Transverse colon (tissue), 4 donors: ENCODE measurements around the gene CHIC2. TPM values are rescaled to one million over a fixed set of nuclear protein-coding genes. Genes with fewer than 3 reads are reported as not detected.

Experiments used
- DNase-seq: peaks from one replicate; pipeline ENCODE4 v3.0.0-alpha.2; 2019
- H3K27ac ChIP-seq, 4 donors: fragments of 200-600 bp; sonication (generic); 2 replicates each; pipeline ENCODE4 v1.5.1; 2016 to 2018; ENCODE audit warnings: inconsistent platforms in 4 of 4
- H3K27me3 ChIP-seq: fragments of 200-600 bp; sonication (generic); 2 replicates; pipeline ENCODE4 v1.5.1; 2017; ENCODE audit warnings: inconsistent platforms
- H3K36me3 ChIP-seq, 4 donors: fragments of 200-600 bp; sonication (generic); 2 replicates each; pipeline ENCODE4 v1.5.1; 2017 to 2019; ENCODE audit warnings: inconsistent platforms in 4 of 4
- H3K4me1 ChIP-seq, 4 donors: fragments of 200-600 bp; sonication (generic); 2 replicates each; pipeline ENCODE4 v1.5.1; 2017 to 2020; ENCODE audit warnings: inconsistent platforms in 4 of 4
- H3K4me3 ChIP-seq, 4 donors: fragments of 200-600 bp; sonication (generic); 1 replicate in 1 of 4; 2 replicates in 3 of 4; pipeline versions ENCODE4 v1.5.1 to v1.6.1; 2017 to 2019; ENCODE audit warnings: inconsistent platforms in 4 of 4
- H3K9me3 ChIP-seq, 2 donors: fragments of 200-600 bp; sonication (generic); 2 replicates each; pipeline ENCODE4 v1.5.1; 2017 to 2019; ENCODE audit warnings: inconsistent platforms in 2 of 2
- EP300 ChIP-seq: sonication (generic); formaldehyde crosslinking; IDR thresholded peaks from one replicate; pipeline ENCODE4 v1.6.1; 2017; ENCODE audit warnings: antibody characterized with exemption, low read depth
- POLR2A ChIP-seq: fragments of 450-650 bp; IDR thresholded peaks from one replicate; pipeline ENCODE4 v1.6.1; 2016; ENCODE audit warnings: antibody characterized with exemption, mild to moderate bottlenecking, moderate library complexity
- POLR2AphosphoS5 ChIP-seq, 3 donors: sonication (generic); formaldehyde crosslinking; IDR thresholded peaks; one replicate each; pipeline ENCODE4 v1.6.1; 2016; ENCODE audit warnings: antibody characterized with exemption in 3 of 3
- WGBS, 2 donors: methylation state at CpG; one replicate each; pipeline ENCODE4 v1.1.5; 2018; ENCODE audit warnings: low coverage in 1 of 2; 5-methylcytosine and 5-hydroxymethylcytosine counted together
- in situ Hi-C, 4 donors: fragments of 200-750 bp; cut with MboI; loops; one replicate each; pipeline versions ENCODE4 v1.15.0 to v1.15.1; 2017; ENCODE audit warnings: low sequenced_read_pairs in 3 of 4, low pct_ligation_motif_present in 1 of 4, low pct_unique_long_range_greater_than_20kb in 1 of 4
- intact Hi-C: fragments of 100-400 bp; cut with DNase I; formaldehyde crosslinking; loops from one replicate; pipeline ENCODE4 v1.15.1; 2023; ENCODE audit warnings: low total_unique reads
- total RNA-seq, 4 donors: library from RNA; depleted of rRNA; stranded (reverse); fragments of >200 nt; gene quantifications; one replicate each; pipeline ENCODE4 v1.1.0, GENCODE V29; 2016
- TF ChIP-seq, protein P1 (sequence below), 5 experiments: fragments of 200-600 bp in 3 of 5; fragments of 450-650 bp in 2 of 5; sonication (generic) in 3 of 5; IDR thresholded peaks; 1 replicate in 2 of 5; 2 replicates in 3 of 5; pipeline ENCODE4 v1.5.1; 2016 to 2017; ENCODE audit warnings: antibody characterized with exemption in 5 of 5, inconsistent platforms in 3 of 5, mild to moderate bottlenecking in 2 of 5, moderate library complexity in 1 of 5

CHIC2 gene
- total RNA-seq, 4 donors from 2014 or later = 36.2 to 106 (median 52.0) TPM

- 94% methylated on average over 1 of the region's 1 CpG; no CpG with 5 or more reads in 1 of the 2 donors for WGBS, 2 donors
- no peaks in the 10 kb centered on the region for H3K9me3 ChIP-seq
- intact Hi-C loops (no loop called here), in situ Hi-C loops (no loop called here)
- no peak overlapping the region for H3K27ac ChIP-seq
- no peak for DNase-seq
- H3K4me1 ChIP-seq = peaks cover 0 to 8% (median 7%) of the 10 kb centered on the region in 4 donors
- no peaks in the 10 kb centered on the region for H3K36me3 ChIP-seq
- H3K27me3 ChIP-seq = peaks cover 20% of the 10 kb centered on the region
- H3K4me3 ChIP-seq = no peak overlapping the region
- no peak for TF ChIP-seq POLR2A
- TF ChIP-seq POLR2AphosphoS5 (IDR thresholded peaks at IDR 0.05) = no peak
- no peak for TF ChIP-seq EP300
- TF ChIP-seq, protein P1, sequence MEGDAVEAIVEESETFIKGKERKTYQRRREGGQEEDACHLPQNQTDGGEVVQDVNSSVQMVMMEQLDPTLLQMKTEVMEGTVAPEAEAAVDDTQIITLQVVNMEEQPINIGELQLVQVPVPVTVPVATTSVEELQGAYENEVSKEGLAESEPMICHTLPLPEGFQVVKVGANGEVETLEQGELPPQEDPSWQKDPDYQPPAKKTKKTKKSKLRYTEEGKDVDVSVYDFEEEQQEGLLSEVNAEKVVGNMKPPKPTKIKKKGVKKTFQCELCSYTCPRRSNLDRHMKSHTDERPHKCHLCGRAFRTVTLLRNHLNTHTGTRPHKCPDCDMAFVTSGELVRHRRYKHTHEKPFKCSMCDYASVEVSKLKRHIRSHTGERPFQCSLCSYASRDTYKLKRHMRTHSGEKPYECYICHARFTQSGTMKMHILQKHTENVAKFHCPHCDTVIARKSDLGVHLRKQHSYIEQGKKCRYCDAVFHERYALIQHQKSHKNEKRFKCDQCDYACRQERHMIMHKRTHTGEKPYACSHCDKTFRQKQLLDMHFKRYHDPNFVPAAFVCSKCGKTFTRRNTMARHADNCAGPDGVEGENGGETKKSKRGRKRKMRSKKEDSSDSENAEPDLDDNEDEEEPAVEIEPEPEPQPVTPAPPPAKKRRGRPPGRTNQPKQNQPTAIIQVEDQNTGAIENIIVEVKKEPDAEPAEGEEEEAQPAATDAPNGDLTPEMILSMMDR (IDR thresholded peaks at IDR 0.05) = no peak
These were observed 13.4 kb upstream of the CHIC2 start for GRCh38 chr4:54077812-54078211.

DNA sequence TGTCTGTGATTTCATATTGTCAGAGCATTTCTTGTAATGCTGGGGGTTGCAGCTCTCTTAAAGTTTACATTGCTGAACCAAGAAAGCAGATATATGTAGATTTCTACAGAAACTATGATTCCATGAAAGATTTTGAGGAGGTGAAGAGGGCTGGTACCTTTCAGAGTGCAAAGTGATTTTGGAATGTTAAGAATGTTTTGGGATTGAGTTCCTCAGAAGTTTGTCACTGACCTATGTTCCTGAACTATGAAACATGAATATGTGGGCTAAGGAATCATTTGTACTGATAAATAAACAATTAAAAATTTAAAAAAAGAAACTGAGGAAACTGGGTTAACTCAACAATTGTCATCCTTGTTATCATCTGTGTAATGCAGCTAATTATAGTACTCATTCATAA is 12.3 kb upstream of the CHIC2 start:
- Histone ChIP-seq H3K4me3 (no peak overlapping the region), H3K27me3 (peaks cover 20% of the 10 kb centered on the region), H3K9me3 (no peaks in the 10 kb centered on the region), H3K4me1 (peaks cover 0 to 1% (median 0%) of the 10 kb centered on the region in 4 donors), H3K27ac (no peak overlapping the region), H3K36me3 (no peaks in the 10 kb centered on the region)
- TF ChIP-seq EP300 = no peak
- TF ChIP-seq POLR2A = no peak
- no peak for TF ChIP-seq POLR2AphosphoS5 (IDR thresholded peaks at IDR 0.05)
- TF ChIP-seq, protein P1 (IDR thresholded peaks at IDR 0.05) = no peak
- in situ Hi-C loops = no loop called here
- intact Hi-C loops = no loop called here
- DNase-seq = no peak

- H3K27ac ChIP-seq = no peak overlapping the region
- intact Hi-C loops (no loop called here), in situ Hi-C loops (loop anchor here in 2 of 4 donors (25.0 kb wide), 1 partner anchor 712 kb away; the partner anchor contains the start of gene SCFD2 (in 2 of the 2))
- H3K4me3 ChIP-seq = no peak overlapping the region
- H3K9me3 ChIP-seq = no peaks in the 10 kb centered on the region
- TF ChIP-seq EP300 = no peak
- TF ChIP-seq POLR2A = no peak
- TF ChIP-seq, protein P1 (IDR thresholded peaks at IDR 0.05) = no peak
- no peak for TF ChIP-seq POLR2AphosphoS5 (IDR thresholded peaks at IDR 0.05)
- no peaks in the 10 kb centered on the region for H3K4me1 ChIP-seq
- no peaks in the 10 kb centered on the region for H3K36me3 ChIP-seq
- H3K27me3 ChIP-seq = peaks cover 17% of the 10 kb centered on the region
- no peak for DNase-seq
These were observed 10.0 kb upstream of the CHIC2 start for GRCh38 chr4:54074381-54074780.

DNA sequence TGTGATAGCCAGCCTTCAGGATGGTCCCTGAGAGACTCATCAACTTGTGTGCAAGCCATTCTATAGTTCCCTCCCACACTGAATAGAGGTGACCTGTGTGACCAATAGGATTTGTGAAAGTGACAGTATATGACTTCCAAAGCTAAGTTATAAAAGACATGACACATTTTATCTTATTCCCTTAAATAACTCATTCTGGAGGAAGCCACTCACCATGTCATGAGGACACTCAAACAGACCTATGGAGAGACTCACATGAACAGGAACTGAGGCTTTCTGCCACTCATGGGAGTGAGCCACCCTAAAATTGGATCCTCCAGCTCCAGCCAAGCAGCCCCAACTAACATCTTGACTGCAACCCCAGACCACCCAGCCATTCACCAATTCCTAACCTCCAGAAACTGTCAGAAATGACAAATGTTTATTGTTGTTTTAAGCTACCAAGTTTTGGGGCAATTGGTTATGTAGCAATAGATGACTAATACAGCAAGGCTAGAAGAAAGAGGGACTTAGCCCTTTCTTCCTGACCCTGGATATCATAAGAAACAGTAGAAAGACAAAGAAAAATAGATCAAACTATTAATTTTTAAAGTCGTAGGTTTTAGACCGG is 9.0 kb upstream of the CHIC2 start:
- Histone ChIP-seq H3K27ac (no peak overlapping the region), H3K27me3 (peaks cover 8% of the 10 kb centered on the region), H3K9me3 (no peaks in the 10 kb centered on the region), H3K4me1 (no peaks in the 10 kb centered on the region), H3K4me3 (no peak overlapping the region), H3K36me3 (no peaks in the 10 kb centered on the region)
- in situ Hi-C loops (loop anchor here in 2 of 4 donors (25.0 kb wide), 1 partner anchor 711 kb away; the partner anchor contains the start of gene SCFD2 (in 2 of the 2)), intact Hi-C loops (no loop called here)
- TF ChIP-seq POLR2A = no peak
- WGBS, 2 donors = 98% methylated on average over 2 of the region's 2 CpGs; no CpG with 5 or more reads in 1 of the 2 donors
- DNase-seq = no peak
